Spleen (tissue), 7 donors: ENCODE results near the gene FBP2.

ENCODE experiments used
- CTCF ChIP-seq, 11 experiments: fragments of 200-600 bp in 7 of 11; fragments of 450-650 bp in 4 of 11; sonication (generic) in 4 of 11; IDR thresholded peaks in 8 of 11; conservative IDR thresholded peaks in 3 of 11; 1 replicate in 7 of 11; 2 replicates in 4 of 11; pipeline versions ENCODE4 v1.4.0 to v1.8.0; 2016 to 2021; ENCODE audit warnings: antibody characterized with exemption in 11 of 11, inconsistent platforms in 4 of 11, mild to moderate bottlenecking in 1 of 11
- POLR2AphosphoS5 ChIP-seq, 3 donors: sonication (generic); formaldehyde crosslinking; IDR thresholded peaks; one replicate each; pipeline ENCODE4 v1.5.1; 2017; ENCODE audit warnings: antibody characterized with exemption in 3 of 3
- donor health status: DM: no; HTN: no; CAD: no; lungs with moderate emphysema.
- donor health status: DM: no; HTN: no; CAD: no.
- donor health status: DM: no; HTN: no; CAD: no.

DNA sequence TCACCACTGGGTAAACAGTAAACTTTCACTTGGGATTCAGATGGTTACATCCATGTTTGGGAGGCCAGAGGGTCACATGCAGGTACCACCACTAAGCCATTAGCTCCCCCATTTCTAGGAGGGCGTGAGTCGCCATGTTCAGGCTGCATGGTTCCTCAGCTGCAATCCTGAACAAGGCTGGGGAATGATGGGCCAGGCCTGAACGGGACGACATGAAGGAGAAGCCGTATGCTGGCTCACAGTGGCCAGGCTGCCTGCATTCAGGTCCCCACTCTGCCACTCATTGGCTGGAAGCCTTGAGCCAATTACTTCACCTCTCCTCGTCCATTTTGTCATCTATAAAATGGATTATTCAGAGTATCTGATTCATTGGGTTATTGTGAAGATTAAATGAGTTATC is 9.0 kb upstream of the FBP2 start:
- TF ChIP-seq CTCF (IDR thresholded peaks at IDR 0.05 in 8 of 11, conservative IDR thresholded peaks at IDR 0.05 in 3 of 11), result no peak
- TF ChIP-seq POLR2AphosphoS5 (IDR thresholded peaks at IDR 0.05), result no peak
